HG03095 (cell line): Measurements from ENCODE around the gene IGF1R.
"Not testable (repeated sequence)": the region's sequence is repeated elsewhere in the genome, so short reads cannot be mapped to it uniquely, and the experiment has no call there.

ENCODE experiments used
- ATAC-seq: cut with Tn5 transposase; IDR thresholded peaks from one replicate; pipeline ENCODE4 v1.9.1; 2021; ENCODE audit warnings: moderate library complexity; ENCODE audit not compliant: unreplicated experiment

The IGF1R gene

GRCh38 chr15:98976500-98976899 is 328.2 kb downstream of the IGF1R start:
- no peak for ATAC-seq

DNA sequence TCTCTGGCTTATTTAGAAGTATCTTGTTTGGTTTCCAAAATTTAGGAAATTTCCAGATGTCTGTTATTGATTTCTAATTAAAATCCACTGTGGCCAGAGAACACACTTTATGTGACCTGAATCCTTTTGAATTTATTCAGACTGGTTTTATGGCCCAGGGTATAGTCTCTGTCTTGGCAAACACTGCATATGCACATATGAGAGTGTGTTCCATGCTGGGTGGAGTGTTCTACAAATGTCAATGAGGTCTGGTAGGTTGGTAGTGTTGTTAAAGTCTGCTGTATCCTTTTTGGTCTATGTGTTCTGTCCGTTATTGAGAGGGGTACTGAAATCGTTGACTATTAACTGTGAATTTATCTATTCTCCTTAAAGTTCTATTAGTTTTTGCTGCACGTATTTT is 329.1 kb downstream of the IGF1R start:
- no peak for ATAC-seq

DNA sequence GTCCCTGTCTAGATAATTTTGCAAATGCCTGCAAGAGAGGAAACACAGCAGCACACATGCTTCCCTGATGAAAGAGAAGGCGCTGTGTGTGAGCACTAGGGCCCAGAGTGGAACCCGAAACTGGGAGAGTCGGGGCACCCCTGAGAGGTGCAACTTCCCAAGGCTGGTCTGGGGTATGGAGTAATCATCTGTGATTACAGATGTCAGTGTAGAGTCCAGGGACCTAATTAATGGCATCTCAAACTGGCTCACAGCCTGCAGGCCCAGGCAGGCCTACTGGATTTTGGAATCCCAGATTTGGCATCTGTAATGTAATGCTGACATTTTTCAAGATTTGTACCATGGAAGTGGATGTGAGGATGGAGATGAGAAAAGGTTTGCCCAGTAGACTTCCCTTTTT is 329.8 kb downstream of the IGF1R start:
- ATAC-seq: no peak

DNA sequence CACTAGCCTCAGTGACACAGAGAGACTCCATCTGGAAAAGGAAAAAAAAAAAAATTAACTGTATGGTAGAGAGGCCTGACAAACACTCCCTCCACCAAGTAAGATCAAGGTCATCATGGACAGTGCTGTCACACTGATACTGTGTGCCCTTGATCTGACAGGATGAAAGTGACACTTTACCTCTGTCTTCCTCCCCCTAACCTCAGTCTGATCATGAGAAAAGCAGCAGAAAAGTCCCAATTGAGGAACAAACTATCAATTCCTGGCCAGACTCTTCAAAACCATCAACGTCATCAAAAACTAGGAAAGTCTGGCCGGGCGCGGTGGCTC is 332.5 kb downstream of the IGF1R start:
- ATAC-seq: no peak

- no peak for ATAC-seq
These were observed 333.7 kb downstream of the IGF1R start for GRCh38 chr15:98981851-98982722.

GRCh38 chr15:98983334-98983733 is 335.0 kb downstream of the IGF1R start:
- no peak for ATAC-seq

GRCh38 chr15:98986281-98986680 is 337.9 kb downstream of the IGF1R start:
- ATAC-seq: no peak

GRCh38 chr15:98994892-98995291 is 346.6 kb downstream of the IGF1R start:
- ATAC-seq: no peak

GRCh38 chr15:98996169-98996568 is 347.8 kb downstream of the IGF1R start:
- no peak for ATAC-seq

GRCh38 chr15:98996624-98997023 is 348.3 kb downstream of the IGF1R start:
- ATAC-seq: no peak

DNA sequence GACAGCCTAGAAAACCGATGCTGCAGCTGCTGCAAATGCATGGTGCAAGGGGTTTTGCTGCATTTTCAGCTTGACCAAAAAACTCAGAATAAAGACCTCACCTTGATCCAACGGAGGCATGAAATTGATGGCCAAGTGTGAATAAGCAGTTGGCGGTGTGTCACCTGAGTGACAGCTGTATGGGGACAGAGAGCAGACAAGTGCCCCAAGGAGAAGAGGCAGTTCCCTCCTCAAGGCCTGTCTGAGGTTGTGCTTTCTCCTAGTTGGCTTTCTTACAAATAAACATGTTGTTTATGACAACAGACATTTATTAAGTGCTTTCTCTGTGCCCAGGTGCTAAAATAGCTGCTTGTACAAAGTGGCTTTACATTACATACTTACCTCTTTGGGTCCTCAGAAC is 349.0 kb downstream of the IGF1R start:
- no peak for ATAC-seq

DNA sequence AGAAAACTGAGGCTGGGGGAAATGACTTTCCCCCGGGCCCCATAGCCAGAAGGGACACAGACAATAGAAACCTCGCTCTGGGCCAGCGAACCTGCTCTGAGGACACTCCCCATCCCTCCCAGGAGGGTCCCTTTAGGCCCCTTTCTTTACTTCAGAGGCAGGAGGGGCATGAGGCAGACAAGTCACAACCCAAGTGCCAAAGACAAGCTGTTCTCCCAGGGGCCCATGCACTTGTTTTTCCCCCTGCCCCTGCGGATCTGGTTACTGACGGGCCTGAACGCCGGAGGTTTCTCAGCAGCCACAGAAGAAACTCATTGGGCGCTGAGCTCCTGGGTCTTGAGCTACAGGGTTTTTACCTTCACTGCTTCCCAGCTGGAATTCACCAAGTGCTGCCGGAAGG is 349.4 kb downstream of the IGF1R start:
- no peak for ATAC-seq

DNA sequence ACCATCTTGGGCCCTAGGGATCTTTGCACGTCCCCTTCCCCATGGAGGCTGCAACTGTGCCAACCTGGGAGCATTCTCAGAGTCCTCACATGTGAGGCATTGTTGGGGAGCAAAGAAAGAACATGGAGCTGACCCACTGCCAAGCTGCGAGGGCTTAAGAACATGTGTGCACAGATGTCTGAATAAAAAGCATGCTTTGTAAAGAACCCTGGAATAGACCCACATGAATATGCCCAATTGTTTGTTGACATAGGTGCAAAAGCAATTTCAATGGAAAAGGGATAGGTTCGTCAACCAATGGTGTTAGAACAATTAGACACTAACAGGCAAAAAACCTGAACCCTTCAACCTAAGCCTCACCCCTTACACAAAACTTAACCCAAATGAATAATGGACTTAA is 349.9 kb downstream of the IGF1R start:
- ATAC-seq: no peak

DNA sequence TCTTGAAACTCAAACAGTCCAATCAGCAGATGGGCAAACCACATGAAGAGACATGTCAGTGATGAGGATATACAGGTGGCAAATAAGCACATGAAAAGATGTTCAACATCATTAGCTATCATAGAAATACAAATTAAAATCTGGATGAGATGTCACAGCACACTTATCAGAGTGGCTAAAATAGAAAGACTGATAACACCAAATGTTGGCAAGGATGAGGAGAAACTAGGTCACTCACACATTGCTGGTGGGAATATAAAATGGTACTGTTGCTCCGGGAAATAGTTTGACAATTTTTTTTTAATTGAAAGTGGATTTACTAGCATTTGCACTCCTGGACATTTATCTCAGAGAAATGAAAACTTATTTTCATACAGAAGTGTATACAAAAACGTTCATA is 350.9 kb downstream of the IGF1R start:
- ATAC-seq: no peak

GRCh38 chr15:99002226-99002625 is 353.9 kb downstream of the IGF1R start:
- no peak for ATAC-seq

DNA sequence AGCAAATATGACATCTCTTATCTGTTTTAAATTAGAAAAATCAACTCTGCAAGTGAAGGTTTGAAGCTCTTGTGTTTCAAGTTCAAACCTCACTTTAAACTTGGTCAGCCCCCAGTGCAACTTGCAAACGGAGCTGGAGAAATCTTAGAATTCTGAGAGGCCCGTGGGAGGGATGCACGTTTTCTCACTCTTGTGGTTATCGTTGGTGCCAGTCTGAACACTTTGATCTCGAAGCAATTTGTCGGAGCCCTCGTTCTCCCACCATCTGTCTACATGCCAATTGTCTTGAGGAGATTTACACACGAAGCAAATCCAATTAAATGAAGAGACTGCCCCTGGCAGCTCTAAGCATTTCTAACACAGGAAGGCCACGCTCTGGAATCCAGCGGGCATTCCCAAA is 355.0 kb downstream of the IGF1R start:
- not testable (repeated sequence) for ATAC-seq

GRCh38 chr15:99004998-99005974 is 356.9 kb downstream of the IGF1R start:
- ATAC-seq: not testable (repeated sequence)

- no peak for ATAC-seq
These were observed 357.8 kb downstream of the IGF1R start for GRCh38 chr15:99006146-99006545.

DNA sequence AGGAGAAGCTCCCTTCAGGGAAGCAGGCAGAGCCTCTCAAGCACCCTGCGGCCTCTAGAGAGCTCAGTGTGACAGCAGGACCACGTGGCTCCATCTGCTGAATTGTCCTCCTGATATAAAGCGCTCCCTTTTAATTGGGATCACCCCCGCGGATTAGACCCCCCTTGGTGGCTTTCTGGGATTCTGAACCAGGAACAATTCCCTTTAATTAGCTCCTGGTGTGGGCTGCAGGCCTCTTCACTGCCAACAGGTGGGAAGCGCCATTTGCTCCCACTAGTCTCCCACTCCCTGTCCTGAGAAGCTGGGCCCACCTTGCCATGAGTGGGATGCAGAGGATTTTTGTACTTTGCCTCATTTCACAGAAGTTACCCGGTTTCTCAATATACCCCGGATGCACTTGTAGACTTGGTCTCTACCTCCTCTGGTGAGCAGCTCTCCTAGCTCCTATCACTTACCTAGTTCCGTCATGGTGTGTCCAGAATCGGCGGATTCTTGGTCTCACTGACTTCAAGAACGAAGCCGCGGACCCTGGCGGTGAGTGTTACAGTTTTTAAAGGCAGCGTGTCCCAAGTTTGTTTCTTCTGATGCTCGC is 358.7 kb downstream of the IGF1R start:
- ATAC-seq: no peak

GRCh38 chr15:99009741-99010330 is 361.5 kb downstream of the IGF1R start:
- ATAC-seq: no peak

DNA sequence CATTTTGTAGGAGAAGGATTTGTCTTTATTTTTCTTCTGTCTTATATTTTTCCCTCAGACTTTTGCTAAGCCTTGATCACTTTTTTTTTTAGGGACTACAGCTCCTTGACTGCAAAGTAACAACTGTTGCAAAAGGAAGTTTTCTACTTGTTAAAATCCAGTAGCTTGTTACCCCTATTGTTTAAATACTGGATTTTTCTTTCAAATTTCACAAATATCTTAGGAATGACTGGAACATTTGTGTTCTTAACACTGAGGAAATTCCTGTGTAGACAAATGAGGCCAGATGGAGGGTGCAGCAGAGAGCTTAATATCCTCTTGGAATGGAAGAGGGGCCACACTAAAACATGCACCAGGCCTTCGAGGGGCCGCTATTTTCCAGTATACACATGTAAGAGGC is 362.4 kb downstream of the IGF1R start:
- no peak for ATAC-seq
